H1 (cell line): ENCODE data around the gene NUP58. TPM values are rescaled to one million over a fixed set of nuclear protein-coding genes. Genes with fewer than 3 reads are reported as not detected.

Source experiments
- CEBPB ChIP-seq: IDR thresholded peaks from 2 replicates; pipeline ENCODE4 v1.6.1; 2012; ENCODE audit warnings: low read depth, low read length
- CHD7 ChIP-seq: fragments of 300-600 bp; sonication (generic); IDR thresholded peaks from 2 replicates; pipeline ENCODE4 v1.7.1; 2012; ENCODE audit warnings: low read length, moderate library complexity, mild to moderate bottlenecking, inconsistent platforms; ENCODE audit not compliant: insufficient replicate concordance
- GABPA ChIP-seq: IDR thresholded peaks from 2 replicates; pipeline ENCODE4 v1.6.1; 2011; ENCODE audit warnings: mild to moderate bottlenecking, low read length, moderate library complexity, borderline replicate concordance; ENCODE audit not compliant: insufficient read depth
- KDM4A ChIP-seq: IDR thresholded peaks from one replicate; pipeline ENCODE4 v1.7.1; 2012; ENCODE audit warnings: low read depth, mild to moderate bottlenecking, moderate library complexity, low read length, inconsistent platforms; ENCODE audit not compliant: severe bottlenecking
- POLR2AphosphoS5 ChIP-seq: IDR thresholded peaks from 2 replicates; pipeline ENCODE4 v1.6.1; 2011; ENCODE audit warnings: low read depth, low read length
- SUZ12 ChIP-seq: fragments of 200-600 bp; sonication (generic); IDR thresholded peaks from 2 replicates; pipeline ENCODE4 v1.6.1; 2012; ENCODE audit warnings: mild to moderate bottlenecking, inconsistent platforms, low read length, moderate library complexity, mixed read lengths
- polyA plus RNA-seq, 7 experiments: library from polyadenylated mRNA; depleted of rRNA in 3 of 7; stranded (reverse) in 5 of 7; unstranded in 2 of 7; fragments of >200 nt in 5 of 7; fragments of 200-250 nt in 2 of 7; gene quantifications; 1 replicate in 5 of 7; 2 replicates in 1 of 7; 4 replicates in 1 of 7; pipeline versions ENCODE4 v1.2.1 to v1.2.3, GENCODE V29; 2011 to 2013; ENCODE audit warnings: missing spikeins in 2 of 7, mixed read lengths in 2 of 7
- total RNA-seq: library from RNA; stranded (reverse); fragmentation: NEBNext Ultra II Directional; extraction: Animal tissue kit (Norgen Biotek cat#: 25700); gene quantifications from 2 replicates; pipeline ENCODE4 v1.2.1, GENCODE V29; 2021

The NUP58 gene
- total and polyA plus RNA-seq, 2 of the 8 experiments (the other 6 are each of a cell fraction or from before 2014, with no cell fraction given), result 35.0 to 53.8 TPM

DNA sequence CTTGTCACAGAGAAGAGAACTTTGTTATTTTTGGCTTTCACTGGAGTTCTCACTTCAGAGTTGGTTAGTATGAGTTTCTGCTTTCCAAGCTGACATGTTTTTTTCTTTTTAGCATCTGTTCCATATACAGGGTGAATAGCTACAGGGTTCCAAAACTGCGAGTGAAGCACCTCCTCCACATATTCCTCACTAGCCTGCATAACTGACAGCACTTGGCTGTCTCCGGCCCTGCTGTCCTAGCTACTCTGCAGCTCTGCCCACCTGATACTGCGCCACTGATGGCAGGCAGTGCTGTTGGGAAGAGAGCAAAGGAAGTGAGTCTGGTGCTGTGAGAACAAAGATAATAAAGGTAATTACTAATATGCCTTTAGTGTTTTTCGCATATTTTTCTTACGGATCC is 77.1 kb downstream of the NUP58 start (continued):
- no peak for TF ChIP-seq CHD7
- no peak for TF ChIP-seq SUZ12
- no peak for TF ChIP-seq CEBPB
- no peak for TF ChIP-seq GABPA
- TF ChIP-seq KDM4A, result no peak
- TF ChIP-seq POLR2AphosphoS5, result no peak
